ENCODE data around the gene SDF4.

Gene SDF4

DNA sequence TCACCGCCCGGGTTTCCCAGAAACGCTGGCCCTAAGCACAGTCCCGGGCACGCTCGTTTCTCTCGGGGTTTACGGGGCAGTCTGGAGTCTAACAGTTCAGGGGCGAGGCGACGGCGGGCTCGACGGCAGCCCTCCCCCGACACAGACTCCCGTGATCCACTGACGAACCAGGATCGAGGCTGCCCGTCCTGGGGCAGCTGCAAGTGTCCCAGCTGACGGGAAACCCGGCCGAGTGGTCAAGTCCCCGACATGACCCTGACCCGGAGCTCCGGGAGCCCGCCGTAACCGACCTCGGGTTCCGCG is 41.4 kb upstream of the SDF4 start:
- H3K27ac ChIP-seq, result peak overlapping the region; percentile 39
- H3K4me2 ChIP-seq, result peak overlapping the region; percentile 100
- H3K4me1 ChIP-seq (ENCODE audit: low read depth, poor library complexity, severe bottlenecking), result peaks cover 14% of the 10 kb centered on the region
- TF ChIP-seq, protein P1, sequence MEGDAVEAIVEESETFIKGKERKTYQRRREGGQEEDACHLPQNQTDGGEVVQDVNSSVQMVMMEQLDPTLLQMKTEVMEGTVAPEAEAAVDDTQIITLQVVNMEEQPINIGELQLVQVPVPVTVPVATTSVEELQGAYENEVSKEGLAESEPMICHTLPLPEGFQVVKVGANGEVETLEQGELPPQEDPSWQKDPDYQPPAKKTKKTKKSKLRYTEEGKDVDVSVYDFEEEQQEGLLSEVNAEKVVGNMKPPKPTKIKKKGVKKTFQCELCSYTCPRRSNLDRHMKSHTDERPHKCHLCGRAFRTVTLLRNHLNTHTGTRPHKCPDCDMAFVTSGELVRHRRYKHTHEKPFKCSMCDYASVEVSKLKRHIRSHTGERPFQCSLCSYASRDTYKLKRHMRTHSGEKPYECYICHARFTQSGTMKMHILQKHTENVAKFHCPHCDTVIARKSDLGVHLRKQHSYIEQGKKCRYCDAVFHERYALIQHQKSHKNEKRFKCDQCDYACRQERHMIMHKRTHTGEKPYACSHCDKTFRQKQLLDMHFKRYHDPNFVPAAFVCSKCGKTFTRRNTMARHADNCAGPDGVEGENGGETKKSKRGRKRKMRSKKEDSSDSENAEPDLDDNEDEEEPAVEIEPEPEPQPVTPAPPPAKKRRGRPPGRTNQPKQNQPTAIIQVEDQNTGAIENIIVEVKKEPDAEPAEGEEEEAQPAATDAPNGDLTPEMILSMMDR (conservative IDR thresholded peaks at IDR 0.05; ENCODE audit: low read depth, low read length), result no peak
- peaks cover 4% of the 10 kb centered on the region; the same call in 1 of the 2 replicates for H4K20me1 ChIP-seq (ENCODE audit: insufficient read depth)
- peak overlapping the region; percentile 62 for H3K4me3 ChIP-seq (IDR thresholded peaks at IDR 0.05; ENCODE audit: insufficient read depth, low read depth, low read length)
- H3K79me2 ChIP-seq (ENCODE audit: insufficient read depth, low read depth), result peaks cover 50% of the 10 kb centered on the region
- no peak overlapping the region for H2AFZ ChIP-seq (ENCODE audit: low read depth)
- peak overlapping the region; percentile 70 for H3K9ac ChIP-seq
- H3K36me3 ChIP-seq (ENCODE audit: insufficient read depth), result 0 out of 2 replicates have a peak, but pooled peaks cover 3% of the 10 kb centered on the region
- no peaks in the 10 kb centered on the region; the same call in 1 of the 2 replicates for H3K27me3 ChIP-seq (ENCODE audit: insufficient read depth, low read depth)

- H4K20me1 ChIP-seq (ENCODE audit: insufficient read depth), result peaks cover 4% of the 10 kb centered on the region; the same call in 1 of the 2 replicates
- peak overlapping the region; percentile 62 for H3K4me3 ChIP-seq (IDR thresholded peaks at IDR 0.05; ENCODE audit: insufficient read depth, low read depth, low read length)
- H3K36me3 ChIP-seq (ENCODE audit: insufficient read depth), result 0 out of 2 replicates have a peak, but pooled peaks cover 3% of the 10 kb centered on the region
- TF ChIP-seq, protein P1 (conservative IDR thresholded peaks at IDR 0.05; ENCODE audit: low read depth, low read length), result no peak
- no peaks in the 10 kb centered on the region; the same call in 1 of the 2 replicates for H3K27me3 ChIP-seq (ENCODE audit: insufficient read depth, low read depth)
- no peak overlapping the region for H2AFZ ChIP-seq (ENCODE audit: low read depth)
- H3K4me2 ChIP-seq, result peak overlapping the region; percentile 100
- peaks cover 14% of the 10 kb centered on the region for H3K4me1 ChIP-seq (ENCODE audit: low read depth, poor library complexity, severe bottlenecking)
- H3K79me2 ChIP-seq (ENCODE audit: insufficient read depth, low read depth), result peaks cover 56% of the 10 kb centered on the region
- H3K9ac ChIP-seq, result peak overlapping the region; percentile 70
- H3K27ac ChIP-seq, result 0 out of 2 replicates have a peak overlapping the region, but pooled peaks have one; percentile 39
These were observed 40.8 kb upstream of the SDF4 start for GRCh38 chr1:1272341-1273208.

- Histone ChIP-seq H3K9ac (no peak overlapping the region), H2AFZ (ENCODE audit: low read depth) (no peak overlapping the region), H4K20me1 (ENCODE audit: insufficient read depth) (peaks cover 4% of the 10 kb centered on the region; the same call in 1 of the 2 replicates), H3K4me3 (IDR thresholded peaks at IDR 0.05; ENCODE audit: insufficient read depth, low read depth, low read length) (no peak overlapping the region), H3K79me2 (ENCODE audit: insufficient read depth, low read depth) (peaks cover 64% of the 10 kb centered on the region), H3K4me1 (ENCODE audit: low read depth, poor library complexity, severe bottlenecking) (peaks cover 14% of the 10 kb centered on the region), H3K4me2 (no peak overlapping the region), H3K27ac (no peak overlapping the region), H3K27me3 (ENCODE audit: insufficient read depth, low read depth) (no peaks in the 10 kb centered on the region; the same call in 1 of the 2 replicates), H3K36me3 (ENCODE audit: insufficient read depth) (peaks cover 7% of the 10 kb centered on the region; the same call in 1 of the 2 replicates)
- TF ChIP-seq, protein P1 (conservative IDR thresholded peaks at IDR 0.05; ENCODE audit: low read depth, low read length), result no peak
These were observed 39.0 kb upstream of the SDF4 start for GRCh38 chr1:1270813-1271212.

DNA sequence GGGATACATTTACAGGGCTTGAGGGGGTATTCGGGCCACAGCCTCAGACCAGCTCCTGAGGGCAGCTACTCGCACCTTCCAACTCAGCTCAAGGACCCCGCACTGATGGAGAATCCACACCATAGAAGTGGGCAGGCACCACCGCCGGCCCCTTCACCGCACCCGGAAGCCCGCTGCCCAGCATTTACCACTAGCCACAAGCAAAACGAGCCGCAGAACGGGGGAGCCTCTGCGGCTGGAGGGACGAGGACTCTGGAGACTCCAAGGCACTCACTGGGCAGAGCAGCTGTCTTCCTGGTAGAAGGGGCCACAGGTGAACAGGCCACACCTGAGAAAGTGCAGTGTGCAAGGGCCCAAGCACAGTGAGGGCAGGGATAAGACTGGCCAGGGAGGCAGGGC is 36.5 kb upstream of the SDF4 start:
- Histone ChIP-seq H3K4me3 (IDR thresholded peaks at IDR 0.05; ENCODE audit: insufficient read depth, low read depth, low read length) (no peak overlapping the region), H3K4me2 (no peak overlapping the region), H3K27me3 (ENCODE audit: insufficient read depth, low read depth) (no peaks in the 10 kb centered on the region; the same call in 1 of the 2 replicates), H3K36me3 (ENCODE audit: insufficient read depth) (peaks cover 7% of the 10 kb centered on the region; the same call in 1 of the 2 replicates), H4K20me1 (ENCODE audit: insufficient read depth) (peaks cover 4% of the 10 kb centered on the region; the same call in 1 of the 2 replicates), H3K4me1 (ENCODE audit: low read depth, poor library complexity, severe bottlenecking) (peaks cover 14% of the 10 kb centered on the region), H3K79me2 (ENCODE audit: insufficient read depth, low read depth) (peaks cover 63% of the 10 kb centered on the region), H3K27ac (no peak overlapping the region), H3K9ac (no peak overlapping the region), H2AFZ (ENCODE audit: low read depth) (no peak overlapping the region)
- TF ChIP-seq, protein P1 (conservative IDR thresholded peaks at IDR 0.05; ENCODE audit: low read depth, low read length), result no peak
